Prostate gland (tissue), 2 donors: ENCODE results near the gene PCP2. TPM values are rescaled to one million over a fixed set of nuclear protein-coding genes. Genes with fewer than 3 reads are reported as not detected.

ENCODE experiments used
- DNase-seq: peaks from one replicate; pipeline ENCODE4 v3.0.0-alpha.2; 2019; ENCODE audit warnings: low spot score
- H3K27ac ChIP-seq, 2 donors: fragments of 200-600 bp; sonication (generic); 2 replicates each; pipeline ENCODE4 v1.5.1; 2017 to 2019
- H3K27me3 ChIP-seq: fragments of 200-600 bp; sonication (generic); replicated peaks from 2 replicates; pipeline ENCODE4 v1.5.1; 2019; ENCODE audit not compliant: insufficient read depth
- H3K36me3 ChIP-seq, 2 donors: fragments of 200-600 bp; sonication (generic); 1 replicate in 1 of 2; 2 replicates in 1 of 2; pipeline versions ENCODE4 v1.5.1 to v1.8.1; 2017 to 2019
- H3K4me1 ChIP-seq: fragments of 200-600 bp; sonication (generic); replicated peaks from 2 replicates; pipeline ENCODE4 v1.5.1; 2019
- H3K4me3 ChIP-seq, 2 donors: fragments of 200-600 bp; sonication (generic); 2 replicates each; pipeline ENCODE4 v1.5.1; 2017 to 2019
- H3K9me3 ChIP-seq: fragments of 200-600 bp; sonication (generic); 2 replicates; pipeline ENCODE4 v1.5.1; 2017
- POLR2A ChIP-seq: fragments of 450-650 bp; IDR thresholded peaks from one replicate; pipeline ENCODE4 v1.6.1; 2016; ENCODE audit warnings: antibody characterized with exemption, mild to moderate bottlenecking
- POLR2AphosphoS5 ChIP-seq: sonication (generic); formaldehyde crosslinking; IDR thresholded peaks from one replicate; pipeline ENCODE4 v1.6.1; 2017; ENCODE audit warnings: antibody characterized with exemption
- WGBS: methylation state at CpG from one replicate; pipeline ENCODE4 v1.1.5; 2018; 5-methylcytosine and 5-hydroxymethylcytosine counted together
- intact Hi-C: fragments of 100-400 bp; cut with DNase I; formaldehyde crosslinking; loops from one replicate; pipeline ENCODE4 v1.14.2; 2022
- total RNA-seq, 2 donors: library from RNA; depleted of rRNA; stranded (reverse); fragments of >200 nt; gene quantifications; one replicate each; pipeline ENCODE4 v1.1.0, GENCODE V29; 2016
- TF ChIP-seq, protein P1 (sequence below), 4 experiments: fragments of 200-600 bp in 2 of 4; fragments of 450-650 bp in 2 of 4; sonication (generic) in 2 of 4; IDR thresholded peaks; 1 replicate in 3 of 4; 2 replicates in 1 of 4; pipeline ENCODE4 v1.5.1; 2016 to 2019; ENCODE audit warnings: antibody characterized with exemption in 4 of 4, mild to moderate bottlenecking in 2 of 4, moderate library complexity in 2 of 4

PCP2 gene
- total RNA-seq, 2 donors from 2014 or later = 1.8 to 10.2 TPM

DNA sequence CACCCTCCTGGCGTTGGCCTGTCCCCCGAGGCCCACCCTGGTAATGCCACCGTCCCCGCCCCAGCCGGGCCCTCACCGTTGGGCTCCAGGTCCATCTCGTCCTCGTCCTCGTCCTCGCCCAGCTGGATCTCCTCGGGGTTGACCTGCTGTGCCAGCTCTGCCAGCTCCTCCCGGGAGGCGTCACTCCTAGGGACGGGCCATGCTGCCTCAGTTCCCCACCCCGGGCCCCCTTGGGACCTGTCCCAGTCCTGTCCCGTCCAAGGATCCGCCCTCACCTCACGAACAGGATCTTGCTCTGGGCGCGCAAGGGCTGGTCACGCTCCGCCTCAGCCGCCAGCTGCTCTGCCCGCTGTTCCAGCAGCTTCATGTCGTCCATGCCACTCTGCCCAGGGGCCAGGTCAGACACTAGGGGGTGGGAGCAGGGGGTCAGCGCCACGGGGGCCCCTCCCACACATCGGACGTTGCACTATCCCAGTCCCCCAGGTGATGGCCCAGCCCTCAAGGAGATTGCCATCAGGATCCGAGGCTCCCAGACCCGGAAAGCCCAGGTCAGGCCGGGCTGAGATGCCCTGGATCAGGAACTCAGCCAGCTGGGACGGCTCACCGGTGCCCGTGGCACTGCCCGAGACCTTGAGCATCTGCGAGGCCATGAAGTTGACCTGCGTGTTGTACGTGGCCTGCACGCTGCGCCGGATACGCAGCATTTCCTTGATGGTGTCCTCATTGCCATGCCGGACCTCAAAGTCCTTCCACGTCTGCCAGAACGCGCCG, 13.7 kb downstream of the PCP2 start:
- intact Hi-C loops = no loop called here
- Histone ChIP-seq H3K4me3 (peak overlapping the region in 1 of 2 donors; percentile 18), H3K4me1 (peaks cover 4% of the 10 kb centered on the region), H3K9me3 (no peaks in the 10 kb centered on the region), H3K27me3 (no peaks in the 10 kb centered on the region), H3K36me3 (peaks cover 11 to 35% of the 10 kb centered on the region in 2 donors), H3K27ac (peak overlapping the region; percentile 97 to 98)
- peak; percentile 83 for DNase-seq
- 83% methylated on average over 48 of the region's 48 CpGs for WGBS
- TF ChIP-seq POLR2A = no peak
- peak; percentile 68 for TF ChIP-seq POLR2AphosphoS5
- TF ChIP-seq, protein P1, sequence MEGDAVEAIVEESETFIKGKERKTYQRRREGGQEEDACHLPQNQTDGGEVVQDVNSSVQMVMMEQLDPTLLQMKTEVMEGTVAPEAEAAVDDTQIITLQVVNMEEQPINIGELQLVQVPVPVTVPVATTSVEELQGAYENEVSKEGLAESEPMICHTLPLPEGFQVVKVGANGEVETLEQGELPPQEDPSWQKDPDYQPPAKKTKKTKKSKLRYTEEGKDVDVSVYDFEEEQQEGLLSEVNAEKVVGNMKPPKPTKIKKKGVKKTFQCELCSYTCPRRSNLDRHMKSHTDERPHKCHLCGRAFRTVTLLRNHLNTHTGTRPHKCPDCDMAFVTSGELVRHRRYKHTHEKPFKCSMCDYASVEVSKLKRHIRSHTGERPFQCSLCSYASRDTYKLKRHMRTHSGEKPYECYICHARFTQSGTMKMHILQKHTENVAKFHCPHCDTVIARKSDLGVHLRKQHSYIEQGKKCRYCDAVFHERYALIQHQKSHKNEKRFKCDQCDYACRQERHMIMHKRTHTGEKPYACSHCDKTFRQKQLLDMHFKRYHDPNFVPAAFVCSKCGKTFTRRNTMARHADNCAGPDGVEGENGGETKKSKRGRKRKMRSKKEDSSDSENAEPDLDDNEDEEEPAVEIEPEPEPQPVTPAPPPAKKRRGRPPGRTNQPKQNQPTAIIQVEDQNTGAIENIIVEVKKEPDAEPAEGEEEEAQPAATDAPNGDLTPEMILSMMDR (IDR thresholded peaks at IDR 0.05) = peak in 1 of 4 experiments; percentile 4

DNA sequence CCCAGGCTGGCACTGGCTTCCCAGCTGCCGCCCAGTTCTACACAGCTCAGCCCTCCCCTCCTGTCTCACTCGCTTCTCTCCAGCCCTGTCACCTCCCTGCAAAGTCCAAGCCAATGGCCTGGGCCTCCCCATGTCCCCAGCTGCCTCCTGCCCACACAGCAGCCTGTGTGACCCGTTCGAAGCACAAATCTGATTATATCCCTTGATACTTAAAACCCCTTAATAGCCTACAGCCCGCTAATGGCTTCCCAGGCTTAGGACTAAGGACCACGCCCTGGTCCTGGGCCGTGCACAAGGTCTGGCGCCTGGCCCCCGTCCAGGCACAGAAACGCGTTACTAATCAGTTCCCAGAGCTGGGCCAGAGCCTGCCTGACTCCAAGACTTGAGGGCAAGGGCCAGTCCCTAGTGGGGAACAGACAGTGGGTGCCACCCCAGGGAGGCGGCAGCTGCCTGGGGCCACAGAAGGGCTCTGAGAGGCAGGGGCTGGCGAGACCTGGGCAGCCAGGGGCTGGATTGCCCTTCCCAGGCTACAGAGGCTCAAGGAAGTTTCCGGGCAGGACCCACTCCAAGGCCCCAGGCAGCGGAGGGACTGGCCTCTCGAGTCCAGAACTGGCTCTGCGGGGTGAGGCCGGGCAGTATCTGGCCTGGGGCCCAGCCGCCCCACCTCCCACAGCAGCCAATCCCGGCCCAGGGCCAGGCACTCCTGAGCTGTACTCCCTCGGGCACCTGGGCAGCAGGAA, 14.6 kb downstream of the PCP2 start:
- intact Hi-C loops = no loop called here
- no peaks in the 10 kb centered on the region for H3K9me3 ChIP-seq
- DNase-seq = peak; percentile 90
- WGBS = 51% methylated on average over 20 of the region's 21 CpGs
- peaks cover 11 to 36% of the 10 kb centered on the region in 2 donors for H3K36me3 ChIP-seq
- H3K4me1 ChIP-seq = peaks cover 4% of the 10 kb centered on the region
- no peaks in the 10 kb centered on the region for H3K27me3 ChIP-seq
- H3K27ac ChIP-seq = peak overlapping the region; percentile 97 to 98
- H3K4me3 ChIP-seq = peak overlapping the region in 1 of 2 donors; percentile 25
- TF ChIP-seq POLR2AphosphoS5 = peak; percentile 55
- peak; percentile 55 for TF ChIP-seq POLR2A
- TF ChIP-seq, protein P1 (IDR thresholded peaks at IDR 0.05) = peak in 1 of 4 experiments; percentile 7

DNA sequence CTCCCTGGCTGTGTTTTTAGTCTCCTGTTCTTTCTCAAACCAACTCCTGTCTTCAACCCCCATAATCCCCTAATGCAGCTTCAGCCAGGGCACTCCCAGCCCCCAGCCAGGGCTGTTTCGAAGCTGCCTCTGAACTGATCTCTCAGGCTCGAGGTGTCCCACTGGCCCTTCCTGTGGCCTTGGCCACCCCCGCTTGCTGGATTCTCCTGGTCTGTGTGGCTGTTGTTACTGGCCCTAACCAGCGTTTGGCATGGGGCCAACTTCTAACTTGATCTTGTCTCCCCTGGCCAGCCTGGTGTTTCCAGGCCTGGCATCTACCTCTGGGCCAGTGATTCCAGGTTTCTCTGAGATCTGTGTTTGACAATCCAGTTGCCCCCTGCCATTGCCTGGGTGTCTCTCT, 15.2 kb downstream of the PCP2 start:
- H3K4me3 ChIP-seq = peak overlapping the region in 1 of 2 donors; percentile 25
- peak overlapping the region; percentile 97 to 98 for H3K27ac ChIP-seq

DNA sequence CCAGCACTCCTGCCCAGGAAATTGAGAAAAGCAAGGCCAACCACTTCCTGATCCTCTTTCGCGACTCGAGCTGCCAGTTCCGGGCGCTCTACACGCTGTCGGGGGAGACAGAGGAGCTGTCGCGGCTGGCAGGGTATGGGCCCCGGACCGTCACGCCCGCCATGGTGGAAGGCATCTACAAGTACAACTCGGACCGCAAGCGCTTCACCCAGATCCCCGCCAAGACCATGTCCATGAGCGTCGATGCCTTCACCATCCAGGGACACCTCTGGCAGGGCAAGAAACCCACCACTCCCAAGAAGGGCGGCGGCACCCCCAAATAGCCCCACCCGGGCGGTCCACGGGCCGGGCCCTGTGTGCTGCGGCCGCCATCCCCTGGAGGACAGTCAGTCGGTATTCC, 15.8 kb downstream of the PCP2 start:
- WGBS = 93% methylated on average over 23 of the region's 28 CpGs
- no peaks in the 10 kb centered on the region for H3K9me3 ChIP-seq
- H3K27ac ChIP-seq = peak overlapping the region; percentile 97 to 98
- H3K36me3 ChIP-seq = peaks cover 11 to 26% of the 10 kb centered on the region in 2 donors
- intact Hi-C loops = no loop called here
- TF ChIP-seq POLR2AphosphoS5 (no peak), POLR2A (no peak)
- TF ChIP-seq, protein P1 (IDR thresholded peaks at IDR 0.05) = no peak
- DNase-seq = no peak
- H3K4me3 ChIP-seq = no peak overlapping the region
- peaks cover 4% of the 10 kb centered on the region for H3K4me1 ChIP-seq
- no peaks in the 10 kb centered on the region for H3K27me3 ChIP-seq

More for the DNA sequence above, 15.2 kb downstream of the PCP2 start:
- no peaks in the 10 kb centered on the region for H3K9me3 ChIP-seq
- WGBS = 43% methylated on average over 4 of the region's 4 CpGs
- H3K4me1 ChIP-seq = peaks cover 4% of the 10 kb centered on the region
- intact Hi-C loops = no loop called here
- TF ChIP-seq POLR2AphosphoS5 (no peak), POLR2A (no peak)
- TF ChIP-seq, protein P1 (IDR thresholded peaks at IDR 0.05) = no peak
- peaks cover 11 to 32% of the 10 kb centered on the region in 2 donors for H3K36me3 ChIP-seq
- H3K27me3 ChIP-seq = no peaks in the 10 kb centered on the region
- peak; percentile 61 for DNase-seq
